IPS-11a (cell line): Measurements from ENCODE around the gene LIPT2.

Experiments used
- H3K4me3 ChIP-seq: one replicate; pipeline ENCODE4 v1.5.1; 2013; ENCODE audit warnings: low read depth, low read length, control low read depth

LIPT2 gene

GRCh38 chr11:74504100-74504691, 10.7 kb upstream of the LIPT2 start:
- H3K4me3 ChIP-seq: no peak overlapping the region

GRCh38 chr11:74494916-74495315, 1.4 kb upstream of the LIPT2 start:
- H3K4me3 ChIP-seq: no peak overlapping the region

- peak overlapping the region; percentile 80 for H3K4me3 ChIP-seq
These were observed 487 bp upstream of the LIPT2 start for GRCh38 chr11:74493791-74494630.

- no peak overlapping the region for H3K4me3 ChIP-seq
These were observed 1.4 kb downstream of the LIPT2 start for GRCh38 chr11:74492084-74492483.

GRCh38 chr11:74490941-74491340, 2.6 kb downstream of the LIPT2 start:
- H3K4me3 ChIP-seq: no peak overlapping the region

- H3K4me3 ChIP-seq: no peak overlapping the region
These were observed 5.6 kb downstream of the LIPT2 start for GRCh38 chr11:74487875-74488274.

GRCh38 chr11:74485868-74486267, 7.7 kb downstream of the LIPT2 start:
- H3K4me3 ChIP-seq: no peak overlapping the region

GRCh38 chr11:74480688-74481417, 12.7 kb downstream of the LIPT2 start:
- no peak overlapping the region for H3K4me3 ChIP-seq

GRCh38 chr11:74479732-74480123, 13.8 kb downstream of the LIPT2 start:
- H3K4me3 ChIP-seq: no peak overlapping the region

GRCh38 chr11:74478877-74479731, 14.4 kb downstream of the LIPT2 start:
- H3K4me3 ChIP-seq: no peak overlapping the region

- H3K4me3 ChIP-seq: no peak overlapping the region
These were observed 17.0 kb downstream of the LIPT2 start for GRCh38 chr11:74476536-74476935.

GRCh38 chr11:74474316-74474715, 19.2 kb downstream of the LIPT2 start:
- H3K4me3 ChIP-seq: no peak overlapping the region

GRCh38 chr11:74473382-74474173, 19.9 kb downstream of the LIPT2 start:
- no peak overlapping the region for H3K4me3 ChIP-seq

GRCh38 chr11:74471668-74472429, 21.7 kb downstream of the LIPT2 start:
- H3K4me3 ChIP-seq: no peak overlapping the region

- no peak overlapping the region for H3K4me3 ChIP-seq
These were observed 22.5 kb downstream of the LIPT2 start for GRCh38 chr11:74471037-74471436.

GRCh38 chr11:74470526-74470925, 23.0 kb downstream of the LIPT2 start:
- H3K4me3 ChIP-seq: no peak overlapping the region

GRCh38 chr11:74468936-74469335, 24.6 kb downstream of the LIPT2 start:
- H3K4me3 ChIP-seq: no peak overlapping the region

GRCh38 chr11:74468521-74468920, 25.0 kb downstream of the LIPT2 start:
- no peak overlapping the region for H3K4me3 ChIP-seq

- no peak overlapping the region for H3K4me3 ChIP-seq
These were observed 25.5 kb downstream of the LIPT2 start for GRCh38 chr11:74468058-74468457.
